ENCODE data around the gene NHS.

- TF ChIP-seq CTCF (IDR thresholded peaks at IDR 0.05; ENCODE audit: low read length) (no peak), EZH2 (IDR thresholded peaks at IDR 0.05; ENCODE audit: borderline replicate concordance, low read length) (no peak)
Measured at GRCh38 chrX:17596546-17597205, 221.7 kb downstream of the NHS start.

All from OCI-LY1 (cell line).